Ishikawa (cell line): ENCODE measurements around the gene CARMIL1.

Experiments used
- CEBPB ChIP-seq: IDR thresholded peaks from 2 replicates; pipeline ENCODE4 v1.6.1; 2012
- CREB1 ChIP-seq: IDR thresholded peaks from 2 replicates; pipeline ENCODE4 v1.6.1; 2012; ENCODE audit warnings: low read depth
- EGR1 ChIP-seq: IDR thresholded peaks from 2 replicates; pipeline ENCODE4 v1.6.1; 2012
- EP300 ChIP-seq: IDR thresholded peaks from 2 replicates; pipeline ENCODE4 v1.6.1; 2012; ENCODE audit warnings: borderline replicate concordance
- FOXM1 ChIP-seq: IDR thresholded peaks from 2 replicates; pipeline ENCODE4 v1.6.1; 2012; ENCODE audit warnings: low read depth, borderline replicate concordance
- NFIC ChIP-seq: IDR thresholded peaks from 2 replicates; pipeline ENCODE4 v1.6.1; 2012
- RAD21 ChIP-seq: IDR thresholded peaks from 2 replicates; pipeline ENCODE4 v1.6.1; 2012; ENCODE audit warnings: low read depth
- TAF1 ChIP-seq: IDR thresholded peaks from 2 replicates; pipeline ENCODE4 v1.6.1; 2012; ENCODE audit warnings: low read depth, mild to moderate bottlenecking
- TCF12 ChIP-seq: IDR thresholded peaks from 2 replicates; pipeline ENCODE4 v1.6.1; 2012; ENCODE audit warnings: low read depth
- TEAD4 ChIP-seq: IDR thresholded peaks from 2 replicates; pipeline ENCODE4 v1.6.1; 2012
- YY1 ChIP-seq: IDR thresholded peaks from 2 replicates; pipeline ENCODE4 v1.6.1; 2012; ENCODE audit warnings: low read depth
- ZBTB7A ChIP-seq: IDR thresholded peaks from 2 replicates; pipeline ENCODE4 v1.6.1; 2012; ENCODE audit warnings: low read depth
- TF ChIP-seq, protein P1 (sequence below): IDR thresholded peaks from 2 replicates; pipeline ENCODE4 v1.6.1; 2012
- TF ChIP-seq, protein P2 (sequence below): IDR thresholded peaks from 2 replicates; pipeline ENCODE4 v1.6.1; 2012; ENCODE audit warnings: low read depth, mild to moderate bottlenecking
- TF ChIP-seq, protein P3 (sequence below): IDR thresholded peaks from 2 replicates; pipeline ENCODE4 v1.6.1; 2012

CARMIL1 gene

DNA sequence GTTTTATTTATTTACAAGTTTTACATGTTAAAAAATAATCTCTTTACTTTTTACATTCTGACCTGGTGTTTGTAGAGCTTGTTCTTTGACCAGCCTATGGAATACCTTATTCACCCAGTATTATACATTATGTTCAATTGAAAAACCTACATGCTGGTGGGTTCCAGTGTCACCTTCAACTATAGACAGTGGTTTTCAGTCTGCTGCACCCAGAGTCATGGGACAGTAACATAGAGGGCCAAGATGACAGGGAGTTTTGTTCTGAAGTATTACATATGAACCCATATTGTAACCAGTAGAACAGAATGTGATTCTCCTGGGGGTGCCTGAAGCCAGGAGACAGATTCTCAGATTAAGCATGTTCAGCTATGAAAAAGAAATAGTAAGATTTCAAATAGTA lies 233.4 kb downstream of the CARMIL1 start:
- TF ChIP-seq CREB1, result no peak
- no peak for TF ChIP-seq RAD21
- no peak for TF ChIP-seq YY1
- no peak for TF ChIP-seq FOXM1

DNA sequence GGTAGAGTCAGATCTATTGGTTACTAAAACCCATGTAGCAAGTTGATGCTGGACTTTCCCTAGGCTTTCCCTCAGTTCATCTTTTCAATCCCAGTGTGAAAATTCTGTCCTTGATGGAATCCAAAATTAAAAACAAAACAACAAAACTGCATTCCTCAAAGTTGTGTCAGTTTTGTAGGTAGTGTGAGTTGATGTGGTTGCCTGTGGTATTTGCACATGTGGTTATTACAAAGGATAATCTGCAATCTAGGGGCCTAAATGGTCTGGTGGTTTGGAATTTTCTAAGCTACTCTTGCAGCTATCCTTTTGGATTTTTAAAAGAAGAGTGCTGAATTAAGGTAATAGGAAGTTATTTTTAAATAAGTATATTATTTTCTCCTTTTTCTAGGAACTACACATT lies 240.7 kb downstream of the CARMIL1 start:
- TF ChIP-seq, protein P1, sequence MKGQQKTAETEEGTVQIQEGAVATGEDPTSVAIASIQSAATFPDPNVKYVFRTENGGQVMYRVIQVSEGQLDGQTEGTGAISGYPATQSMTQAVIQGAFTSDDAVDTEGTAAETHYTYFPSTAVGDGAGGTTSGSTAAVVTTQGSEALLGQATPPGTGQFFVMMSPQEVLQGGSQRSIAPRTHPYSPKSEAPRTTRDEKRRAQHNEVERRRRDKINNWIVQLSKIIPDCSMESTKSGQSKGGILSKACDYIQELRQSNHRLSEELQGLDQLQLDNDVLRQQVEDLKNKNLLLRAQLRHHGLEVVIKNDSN, result no peak
- TF ChIP-seq RAD21 (no peak), NFIC (no peak), TAF1 (no peak), TCF12 (no peak), TEAD4 (no peak), CREB1 (no peak), FOXM1 (no peak), EP300 (no peak), YY1 (no peak), EGR1 (no peak), ZBTB7A (no peak), CEBPB (no peak)
- TF ChIP-seq, protein P2, sequence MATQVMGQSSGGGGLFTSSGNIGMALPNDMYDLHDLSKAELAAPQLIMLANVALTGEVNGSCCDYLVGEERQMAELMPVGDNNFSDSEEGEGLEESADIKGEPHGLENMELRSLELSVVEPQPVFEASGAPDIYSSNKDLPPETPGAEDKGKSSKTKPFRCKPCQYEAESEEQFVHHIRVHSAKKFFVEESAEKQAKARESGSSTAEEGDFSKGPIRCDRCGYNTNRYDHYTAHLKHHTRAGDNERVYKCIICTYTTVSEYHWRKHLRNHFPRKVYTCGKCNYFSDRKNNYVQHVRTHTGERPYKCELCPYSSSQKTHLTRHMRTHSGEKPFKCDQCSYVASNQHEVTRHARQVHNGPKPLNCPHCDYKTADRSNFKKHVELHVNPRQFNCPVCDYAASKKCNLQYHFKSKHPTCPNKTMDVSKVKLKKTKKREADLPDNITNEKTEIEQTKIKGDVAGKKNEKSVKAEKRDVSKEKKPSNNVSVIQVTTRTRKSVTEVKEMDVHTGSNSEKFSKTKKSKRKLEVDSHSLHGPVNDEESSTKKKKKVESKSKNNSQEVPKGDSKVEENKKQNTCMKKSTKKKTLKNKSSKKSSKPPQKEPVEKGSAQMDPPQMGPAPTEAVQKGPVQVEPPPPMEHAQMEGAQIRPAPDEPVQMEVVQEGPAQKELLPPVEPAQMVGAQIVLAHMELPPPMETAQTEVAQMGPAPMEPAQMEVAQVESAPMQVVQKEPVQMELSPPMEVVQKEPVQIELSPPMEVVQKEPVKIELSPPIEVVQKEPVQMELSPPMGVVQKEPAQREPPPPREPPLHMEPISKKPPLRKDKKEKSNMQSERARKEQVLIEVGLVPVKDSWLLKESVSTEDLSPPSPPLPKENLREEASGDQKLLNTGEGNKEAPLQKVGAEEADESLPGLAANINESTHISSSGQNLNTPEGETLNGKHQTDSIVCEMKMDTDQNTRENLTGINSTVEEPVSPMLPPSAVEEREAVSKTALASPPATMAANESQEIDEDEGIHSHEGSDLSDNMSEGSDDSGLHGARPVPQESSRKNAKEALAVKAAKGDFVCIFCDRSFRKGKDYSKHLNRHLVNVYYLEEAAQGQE, result no peak
- TF ChIP-seq, protein P3, sequence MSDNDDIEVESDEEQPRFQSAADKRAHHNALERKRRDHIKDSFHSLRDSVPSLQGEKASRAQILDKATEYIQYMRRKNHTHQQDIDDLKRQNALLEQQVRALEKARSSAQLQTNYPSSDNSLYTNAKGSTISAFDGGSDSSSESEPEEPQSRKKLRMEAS, result no peak

DNA sequence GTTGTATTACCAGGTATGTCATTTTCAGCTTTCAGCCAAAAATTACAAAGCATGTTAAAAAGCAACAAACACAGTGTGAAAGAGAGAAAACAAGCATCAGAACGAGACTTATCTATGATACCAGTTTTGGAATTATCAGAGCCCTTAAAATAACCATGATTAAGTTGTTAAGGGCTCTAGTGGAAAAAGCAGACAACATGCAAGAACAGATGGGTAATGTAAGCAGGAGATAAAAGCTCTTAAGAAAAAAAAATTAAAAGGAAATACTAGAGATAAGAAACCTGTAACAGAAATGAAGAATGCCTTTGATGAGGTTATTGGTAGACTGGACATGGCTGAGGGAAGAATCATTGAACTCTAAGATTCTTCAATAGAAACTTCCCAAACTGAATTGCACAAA lies 245.4 kb downstream of the CARMIL1 start:
- TF ChIP-seq TAF1 (no peak), NFIC (no peak), EP300 (no peak), ZBTB7A (no peak), TCF12 (no peak), EGR1 (no peak), TEAD4 (no peak), CREB1 (no peak), RAD21 (no peak), FOXM1 (no peak), CEBPB (no peak)
- TF ChIP-seq, protein P1, result no peak
- TF ChIP-seq, protein P3, result no peak
- TF ChIP-seq, protein P2, result no peak

DNA sequence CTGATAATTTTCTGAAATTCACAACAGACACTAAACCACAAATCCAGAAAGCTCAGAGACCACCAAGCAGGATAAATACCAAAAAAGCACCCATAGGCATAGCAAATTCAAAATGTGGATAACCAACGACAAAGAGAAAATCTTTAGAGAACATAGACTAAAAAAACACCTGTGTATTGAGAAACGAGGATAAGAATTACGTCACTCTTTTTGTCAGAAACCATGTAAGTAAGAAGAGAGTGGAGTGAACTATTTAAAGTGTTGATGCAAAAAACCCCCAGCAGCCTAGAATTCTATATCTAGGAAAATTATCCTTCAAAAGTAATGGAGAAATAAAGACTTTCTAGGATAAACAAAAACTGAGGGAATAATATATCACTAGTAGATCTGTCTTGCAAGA lies 245.9 kb downstream of the CARMIL1 start:
- TF ChIP-seq EP300 (no peak), RAD21 (no peak), TAF1 (no peak), FOXM1 (no peak), CEBPB (no peak), TCF12 (no peak), NFIC (no peak), YY1 (no peak), TEAD4 (no peak), ZBTB7A (no peak), CREB1 (no peak), EGR1 (no peak)
- TF ChIP-seq, protein P2, result no peak
- TF ChIP-seq, protein P1, result no peak
- TF ChIP-seq, protein P3, result no peak
